ENCODE measurements around the gene DCAF4.

DCAF4 gene

DNA sequence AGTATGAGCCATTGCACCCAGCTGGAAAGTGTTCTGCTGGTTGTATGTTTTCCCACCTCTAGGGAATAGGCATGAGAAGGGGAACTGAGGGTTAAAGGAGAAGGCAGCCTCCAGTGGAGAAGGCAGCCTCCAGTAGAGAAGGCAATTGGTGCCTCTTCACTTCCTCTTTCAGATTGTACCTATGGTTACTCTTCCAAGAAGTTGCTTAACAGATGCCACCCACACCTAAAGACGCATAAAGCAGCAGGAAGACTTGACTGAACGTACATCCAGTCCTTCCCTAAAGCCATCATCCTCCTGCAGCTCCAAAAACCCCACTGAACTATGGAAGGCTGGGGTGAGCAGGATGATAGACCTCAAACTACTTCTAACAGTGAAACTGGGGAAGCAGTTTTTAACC is 45.4 kb upstream of the DCAF4 start:
- Mint-ChIP-seq H3K9me3 (peaks cover 9% of the 10 kb centered on the region), H3K36me3 (ENCODE audit: low read depth) (peaks cover 13% of the 10 kb centered on the region), H3K27ac (peak overlapping the region; percentile 72), H3K4me1 (peaks cover 97% of the 10 kb centered on the region), H3K4me3 (no peak overlapping the region), H3K27me3 (ENCODE audit: low read depth, poor library complexity) (peaks cover 4% of the 10 kb centered on the region)
- no peak for DNase-seq
- TF ChIP-seq, protein P1, sequence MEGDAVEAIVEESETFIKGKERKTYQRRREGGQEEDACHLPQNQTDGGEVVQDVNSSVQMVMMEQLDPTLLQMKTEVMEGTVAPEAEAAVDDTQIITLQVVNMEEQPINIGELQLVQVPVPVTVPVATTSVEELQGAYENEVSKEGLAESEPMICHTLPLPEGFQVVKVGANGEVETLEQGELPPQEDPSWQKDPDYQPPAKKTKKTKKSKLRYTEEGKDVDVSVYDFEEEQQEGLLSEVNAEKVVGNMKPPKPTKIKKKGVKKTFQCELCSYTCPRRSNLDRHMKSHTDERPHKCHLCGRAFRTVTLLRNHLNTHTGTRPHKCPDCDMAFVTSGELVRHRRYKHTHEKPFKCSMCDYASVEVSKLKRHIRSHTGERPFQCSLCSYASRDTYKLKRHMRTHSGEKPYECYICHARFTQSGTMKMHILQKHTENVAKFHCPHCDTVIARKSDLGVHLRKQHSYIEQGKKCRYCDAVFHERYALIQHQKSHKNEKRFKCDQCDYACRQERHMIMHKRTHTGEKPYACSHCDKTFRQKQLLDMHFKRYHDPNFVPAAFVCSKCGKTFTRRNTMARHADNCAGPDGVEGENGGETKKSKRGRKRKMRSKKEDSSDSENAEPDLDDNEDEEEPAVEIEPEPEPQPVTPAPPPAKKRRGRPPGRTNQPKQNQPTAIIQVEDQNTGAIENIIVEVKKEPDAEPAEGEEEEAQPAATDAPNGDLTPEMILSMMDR (IDR thresholded peaks at IDR 0.05): no peak

DNA sequence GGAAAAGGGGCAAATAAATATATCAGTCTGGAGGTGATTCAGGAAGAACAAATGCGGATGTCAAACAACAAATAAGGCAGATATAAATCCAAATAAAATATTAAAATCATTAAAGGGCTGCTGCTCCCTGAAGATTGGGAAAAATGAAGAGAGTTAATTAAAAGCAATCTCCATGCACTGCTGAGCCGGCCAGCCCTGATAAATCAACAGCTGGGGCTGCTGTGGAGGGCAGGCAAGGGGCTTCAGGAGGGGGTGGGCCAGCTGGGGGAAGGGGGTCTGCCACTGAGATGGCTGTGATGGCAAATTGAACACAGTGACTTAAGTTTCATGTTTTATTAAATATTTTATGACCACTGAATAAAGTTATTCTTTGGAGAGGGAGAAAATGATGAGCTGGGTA is 44.7 kb upstream of the DCAF4 start:
- Mint-ChIP-seq H3K9me3 (peaks cover 17% of the 10 kb centered on the region), H3K27ac (peak overlapping the region; percentile 72), H3K4me3 (peak overlapping the region; percentile 9), H3K27me3 (ENCODE audit: low read depth, poor library complexity) (peaks cover 2% of the 10 kb centered on the region), H3K4me1 (peaks cover 94% of the 10 kb centered on the region), H3K36me3 (ENCODE audit: low read depth) (peaks cover 19% of the 10 kb centered on the region)
- no peak for DNase-seq
- TF ChIP-seq, protein P1 (IDR thresholded peaks at IDR 0.05): no peak

DNA sequence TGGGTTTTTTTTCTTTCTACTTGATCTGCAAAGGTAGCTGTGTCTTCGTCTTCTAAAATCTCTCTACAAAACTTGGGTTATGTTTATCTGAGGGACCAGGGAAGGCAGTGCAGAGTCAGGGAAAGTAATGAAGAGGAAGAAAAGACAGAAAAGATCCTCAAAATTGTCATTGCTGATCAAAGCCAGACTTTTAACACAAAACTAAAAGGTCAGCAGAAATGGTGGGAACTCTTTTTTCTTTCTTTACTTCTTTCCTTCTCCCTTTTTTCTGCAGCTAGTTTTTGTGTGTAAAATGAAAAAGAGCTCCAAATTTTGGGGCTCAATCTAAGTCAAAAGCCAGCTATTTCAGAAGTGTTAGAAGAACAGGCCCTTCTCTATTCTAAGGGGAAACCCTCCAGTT is 44.2 kb upstream of the DCAF4 start:
- Mint-ChIP-seq H3K36me3 (ENCODE audit: low read depth) (peaks cover 20% of the 10 kb centered on the region), H3K27me3 (ENCODE audit: low read depth, poor library complexity) (no peaks in the 10 kb centered on the region), H3K4me3 (no peak overlapping the region), H3K27ac (peak overlapping the region; percentile 72), H3K4me1 (peaks cover 93% of the 10 kb centered on the region), H3K9me3 (peaks cover 21% of the 10 kb centered on the region)
- TF ChIP-seq, protein P1 (IDR thresholded peaks at IDR 0.05): no peak
- no peak for DNase-seq

DNA sequence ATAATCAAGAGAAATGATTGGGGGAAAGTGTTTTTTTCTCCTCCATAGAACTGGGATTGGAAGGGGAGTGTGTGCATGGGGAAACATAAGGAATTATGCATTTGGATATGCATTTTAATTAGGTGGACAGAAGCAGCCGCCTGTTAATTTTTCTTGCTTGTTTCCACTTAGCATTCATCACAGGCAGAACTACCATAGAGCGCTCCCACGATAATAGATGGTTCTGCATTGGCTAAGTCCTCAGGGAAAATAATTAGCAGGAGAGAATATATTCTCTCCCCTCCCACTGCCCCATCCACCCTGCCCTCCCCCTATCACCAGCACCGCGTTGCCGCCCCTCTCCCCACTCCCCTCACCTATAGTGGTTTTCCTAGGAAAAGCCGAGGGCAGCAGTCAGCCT is 43.8 kb upstream of the DCAF4 start:
- H3K4me1 Mint-ChIP-seq: peaks cover 93% of the 10 kb centered on the region

DNA sequence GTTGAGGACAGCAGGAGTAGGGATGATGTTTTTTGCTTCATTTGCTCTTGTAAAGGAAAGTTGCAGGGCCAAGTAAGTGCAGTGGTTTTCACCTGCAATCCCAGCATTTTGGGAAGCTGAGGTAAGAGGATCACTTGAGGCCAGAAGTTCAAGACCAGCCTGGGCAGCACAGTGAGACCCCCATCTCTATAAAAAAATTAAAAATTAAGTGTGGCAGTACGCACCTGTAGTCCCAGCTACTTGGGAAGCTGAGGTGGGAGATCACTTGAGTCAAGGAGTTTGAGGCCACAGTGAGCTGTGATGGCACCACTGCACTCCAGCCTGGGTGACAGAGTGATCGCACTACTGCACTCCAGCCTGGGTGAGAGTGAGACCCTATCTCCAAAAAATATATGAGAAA is 43.2 kb upstream of the DCAF4 start:
- Mint-ChIP-seq H3K27me3 (ENCODE audit: low read depth, poor library complexity) (no peaks in the 10 kb centered on the region), H3K27ac (no peak overlapping the region), H3K9me3 (peaks cover 28% of the 10 kb centered on the region), H3K36me3 (ENCODE audit: low read depth) (peaks cover 28% of the 10 kb centered on the region), H3K4me1 (peaks cover 93% of the 10 kb centered on the region), H3K4me3 (no peak overlapping the region)
- DNase-seq: no peak
- TF ChIP-seq, protein P1 (IDR thresholded peaks at IDR 0.05): no peak

More for the DNA sequence above, 43.8 kb upstream of the DCAF4 start:
- Mint-ChIP-seq H3K9me3 (peaks cover 25% of the 10 kb centered on the region), H3K27me3 (ENCODE audit: low read depth, poor library complexity) (no peaks in the 10 kb centered on the region), H3K4me3 (peak overlapping the region; percentile 56), H3K36me3 (ENCODE audit: low read depth) (peaks cover 24% of the 10 kb centered on the region), H3K27ac (peak overlapping the region; percentile 72)
- TF ChIP-seq, protein P1 (IDR thresholded peaks at IDR 0.05): no peak
- no peak for DNase-seq

DNA sequence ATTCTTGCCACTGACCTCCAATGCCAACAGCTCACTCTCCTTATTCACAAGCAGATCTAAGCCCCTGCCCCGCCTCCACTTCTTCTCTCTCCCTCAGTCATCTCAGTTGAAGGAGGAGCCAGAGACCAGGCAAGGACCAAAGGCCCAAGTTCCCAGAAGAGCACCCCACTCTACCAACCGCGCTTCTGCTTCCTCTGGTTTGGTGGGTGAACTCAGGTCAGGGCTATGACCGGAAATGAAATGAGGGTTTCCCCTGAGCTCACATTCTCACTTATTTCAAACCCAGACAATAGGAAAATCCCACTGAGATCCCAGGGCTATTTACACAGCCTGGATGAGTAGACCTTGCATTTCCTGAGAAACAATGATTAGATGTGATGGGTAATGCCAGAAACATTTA is 42.3 kb upstream of the DCAF4 start:
- H3K4me3 Mint-ChIP-seq: no peak overlapping the region
- H3K27ac Mint-ChIP-seq: no peak overlapping the region
- H3K27me3 Mint-ChIP-seq (ENCODE audit: low read depth, poor library complexity): no peaks in the 10 kb centered on the region

More for the DNA sequence above, 42.3 kb upstream of the DCAF4 start:
- TF ChIP-seq, protein P1 (IDR thresholded peaks at IDR 0.05): no peak
- peaks cover 31% of the 10 kb centered on the region for H3K9me3 Mint-ChIP-seq
- peaks cover 93% of the 10 kb centered on the region for H3K4me1 Mint-ChIP-seq
- H3K36me3 Mint-ChIP-seq (ENCODE audit: low read depth): peaks cover 31% of the 10 kb centered on the region
- no peak for DNase-seq
